ENCODE data around the gene ANTXRL.
"Not testable (repeated sequence)": the region's sequence is repeated elsewhere in the genome, so short reads cannot be mapped to it uniquely, and the experiment has no call there.

Gene ANTXRL

DNA sequence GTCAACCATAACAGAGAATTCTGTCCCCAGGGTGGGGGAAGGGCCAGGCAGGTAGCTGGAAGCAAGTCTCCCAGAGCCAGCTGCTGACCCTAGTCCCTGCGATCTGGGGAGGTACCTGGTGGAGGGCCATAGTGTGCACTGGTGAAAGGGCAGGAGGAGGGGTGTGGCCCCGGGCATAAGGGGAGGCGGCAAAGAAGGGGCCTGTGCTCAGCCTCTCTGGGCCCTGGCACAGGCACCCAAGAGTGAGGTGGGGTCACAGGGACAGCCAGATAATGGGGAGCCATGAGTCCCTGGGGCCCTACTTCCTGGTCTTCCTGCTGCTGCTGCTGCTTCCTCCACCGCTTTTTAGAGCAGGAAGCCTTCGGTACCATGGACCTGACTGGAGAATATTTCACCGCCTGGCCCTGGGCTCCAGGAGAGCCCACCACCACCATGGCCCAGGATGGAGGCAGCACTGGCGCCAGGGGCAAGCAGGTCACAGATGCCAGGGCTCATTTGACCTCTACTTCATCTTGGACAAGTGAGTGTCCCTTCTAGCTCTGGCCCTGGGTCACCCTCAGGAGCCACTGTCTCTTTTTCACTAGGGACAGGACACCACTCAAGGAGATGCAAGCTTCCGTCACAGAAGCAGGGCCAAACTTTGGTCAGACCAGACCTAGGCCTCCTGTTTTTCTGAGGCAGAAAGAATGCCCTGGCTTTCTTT is at the start of gene ANTXRL:
ANTXRL (plus strand) TSS at position 7 of the 703 bp plus-strand sequence; CDS start at position 273, 266 bp downstream.
- no peak for FAIRE-seq

DNA sequence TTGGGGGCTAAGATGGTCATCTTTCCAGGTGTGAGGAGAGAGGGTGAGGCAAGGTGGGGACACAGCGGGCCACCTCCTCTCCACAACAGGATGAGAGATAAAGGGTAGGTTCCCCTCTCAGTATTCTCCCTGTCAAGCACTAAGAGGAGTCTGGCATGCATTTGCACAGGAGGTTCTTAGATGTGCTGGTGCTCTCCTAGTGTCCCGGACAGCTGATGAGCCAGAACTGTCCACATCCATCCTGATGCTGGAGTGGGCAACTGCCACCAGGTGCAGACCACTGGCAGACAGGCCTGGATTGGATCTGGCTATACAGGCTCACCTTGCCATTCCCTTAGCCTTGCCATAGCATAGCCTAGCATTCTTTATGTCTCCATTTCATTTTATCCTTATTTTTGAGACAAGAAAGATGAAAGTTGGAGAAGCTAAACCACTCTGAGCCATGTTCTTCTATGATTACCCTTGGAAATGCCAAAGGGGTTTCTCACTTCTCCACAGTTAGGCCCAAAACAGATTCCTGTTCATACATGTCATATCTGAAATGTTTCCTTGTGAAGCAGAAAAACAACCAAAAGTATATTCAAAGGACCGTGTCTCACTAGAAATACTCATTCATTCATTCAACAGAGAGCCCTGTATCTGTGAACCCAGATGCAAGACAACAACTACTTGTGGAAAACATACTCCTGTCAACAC is 48.8 kb upstream of the ANTXRL start:
- FAIRE-seq = no peak

DNA sequence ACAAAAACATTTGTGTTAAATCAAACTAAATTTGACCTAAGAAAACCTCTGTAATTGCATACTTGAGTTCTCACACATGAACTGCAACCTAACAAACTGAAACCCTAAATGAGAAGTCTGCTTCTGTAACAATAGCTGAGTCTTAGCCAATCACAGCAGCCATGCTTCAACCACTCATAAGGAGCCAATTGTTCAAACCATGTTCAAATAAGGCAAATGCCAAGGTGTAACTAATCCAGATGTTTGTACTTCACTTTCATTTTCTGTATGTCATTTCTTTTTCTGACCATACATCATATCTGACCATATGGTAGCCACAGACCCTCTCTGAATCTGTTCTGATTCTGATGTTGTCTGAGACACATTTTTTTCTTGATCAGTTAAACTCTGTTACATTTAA is 47.5 kb upstream of the ANTXRL start:
- FAIRE-seq = no peak

DNA sequence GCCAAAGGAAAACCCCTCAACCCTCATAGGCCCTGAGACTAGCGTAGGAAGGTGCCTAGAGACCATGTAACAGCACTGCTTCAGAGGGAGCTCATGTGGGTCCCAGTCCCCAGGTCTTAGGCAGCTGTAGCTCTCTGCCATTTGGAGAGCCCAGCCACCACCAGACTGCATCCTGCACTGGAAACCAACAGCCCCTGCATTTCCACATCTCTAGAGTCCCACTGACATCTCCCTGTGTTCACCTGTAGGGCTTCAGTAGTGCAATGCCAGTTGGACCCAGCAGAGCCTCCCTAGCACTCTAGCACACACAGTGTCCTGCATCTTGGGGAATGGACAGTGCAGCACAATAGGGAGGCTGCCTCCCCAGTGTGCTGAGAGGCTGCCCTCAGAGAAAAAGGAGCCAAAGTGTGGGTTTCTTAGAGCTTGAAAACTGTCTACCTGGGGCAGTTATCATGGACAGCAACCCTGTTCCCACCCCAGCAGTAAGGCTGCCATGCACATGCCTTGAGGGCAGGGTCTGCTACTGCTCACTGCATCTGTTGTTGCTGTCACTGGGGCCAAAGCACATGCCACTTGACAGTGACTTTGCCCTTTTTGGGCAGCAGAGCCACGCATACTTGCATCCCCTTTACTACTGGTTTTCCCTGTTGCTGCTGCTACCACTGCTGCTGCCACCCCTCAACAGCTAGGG is 46.7 kb upstream of the ANTXRL start:
- FAIRE-seq = no peak

DNA sequence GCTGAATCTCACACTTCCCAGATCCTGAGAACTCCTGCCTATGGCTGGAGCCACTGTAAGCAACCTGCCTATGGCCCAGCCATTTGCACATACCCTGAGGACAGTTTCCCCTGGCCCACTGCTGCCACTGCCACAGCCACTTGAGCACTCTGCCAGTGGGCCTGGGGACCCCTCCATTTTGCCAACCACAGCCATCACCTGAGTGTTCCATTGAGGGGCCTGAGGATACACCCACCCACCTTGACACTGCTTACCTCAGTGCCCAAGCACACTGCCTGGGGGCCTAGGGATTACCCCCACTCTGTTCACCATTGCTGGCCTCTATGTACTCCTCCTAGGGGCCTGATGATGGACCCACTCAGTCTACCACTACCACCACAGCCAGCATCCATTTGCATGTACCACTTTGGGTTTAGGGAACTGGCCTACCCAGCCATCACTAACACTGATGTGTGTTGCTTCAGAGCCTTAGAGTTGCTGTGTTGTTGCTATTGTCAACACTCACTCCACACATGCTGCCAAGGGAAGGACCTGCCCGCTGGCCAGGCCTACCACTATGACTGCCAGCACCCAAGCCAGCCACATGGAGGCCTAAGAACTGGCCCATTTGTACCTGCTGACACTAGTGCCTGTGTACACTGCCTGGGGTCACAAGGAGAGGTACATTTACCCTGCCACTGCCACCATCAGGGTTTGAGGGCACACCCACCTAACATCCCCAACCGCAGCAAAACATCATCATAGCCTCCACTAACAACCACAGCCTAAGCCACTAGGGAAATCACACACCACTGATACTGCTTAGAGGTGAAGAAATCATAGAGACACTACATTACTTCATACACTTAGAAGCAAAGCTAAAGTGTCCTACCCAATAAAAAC is 45.9 kb upstream of the ANTXRL start:
- no peak for FAIRE-seq

DNA sequence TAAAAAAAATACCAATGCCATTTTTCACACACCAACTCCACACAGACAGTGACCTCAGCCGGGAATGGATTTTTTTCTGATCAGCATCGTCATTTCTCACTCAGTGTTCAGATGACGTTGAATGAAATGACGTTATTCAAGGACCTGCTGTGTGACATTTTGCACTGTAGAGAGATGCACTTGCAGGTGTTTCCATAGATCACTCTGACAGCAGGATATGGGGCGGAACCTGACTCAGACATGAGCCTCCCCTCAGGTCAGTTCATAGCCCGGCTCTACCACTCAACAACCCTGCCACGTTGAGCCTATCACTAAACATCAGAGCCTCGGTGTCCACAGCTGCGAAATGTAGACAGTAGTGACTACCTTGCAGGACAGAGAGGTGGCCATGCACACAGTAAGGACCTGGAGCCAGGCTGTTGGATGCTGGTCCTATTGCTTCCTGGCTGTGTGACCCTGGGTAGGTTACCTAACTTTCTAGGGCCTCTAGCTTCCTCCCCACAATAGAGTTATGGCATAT is 41.4 kb upstream of the ANTXRL start:
- FAIRE-seq = no peak

DNA sequence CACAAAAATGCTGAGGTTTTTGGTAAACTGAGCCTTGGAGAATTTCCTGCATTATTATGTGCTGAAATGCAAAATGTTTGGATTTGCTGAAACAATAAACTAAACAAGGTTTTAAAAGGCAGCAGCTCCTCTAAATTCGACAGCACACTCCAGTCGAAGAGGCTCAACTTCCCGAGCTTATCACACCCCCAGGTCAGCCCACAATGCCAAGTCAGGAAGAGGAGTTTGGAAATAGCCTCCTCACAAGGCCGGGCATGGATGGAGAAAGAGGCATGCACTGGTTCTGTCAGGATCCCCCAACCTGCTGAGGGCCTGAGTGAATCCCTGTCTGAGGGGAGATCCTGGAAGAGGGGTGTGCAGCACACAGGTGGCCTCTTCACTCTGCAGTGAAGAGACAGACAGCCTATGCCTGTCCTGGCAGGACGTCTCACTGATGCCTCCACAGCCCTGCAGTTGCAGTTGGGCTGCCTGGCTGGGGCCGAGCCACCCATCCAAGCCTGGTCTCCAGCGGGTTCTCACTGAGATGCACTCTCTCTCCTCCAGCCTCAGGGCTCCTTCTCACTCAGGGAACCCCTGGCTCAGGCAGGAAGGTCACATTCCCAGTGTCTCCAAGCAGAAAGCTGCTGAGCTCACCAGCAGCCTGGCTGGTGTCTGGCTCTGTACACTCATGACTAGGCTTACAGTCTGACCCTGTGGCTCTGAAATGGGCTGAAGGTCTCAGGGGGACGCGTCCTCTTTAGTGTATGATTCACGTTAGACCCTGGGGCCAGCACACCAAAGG is 40.2 kb upstream of the ANTXRL start:
- FAIRE-seq = not testable (repeated sequence)

DNA sequence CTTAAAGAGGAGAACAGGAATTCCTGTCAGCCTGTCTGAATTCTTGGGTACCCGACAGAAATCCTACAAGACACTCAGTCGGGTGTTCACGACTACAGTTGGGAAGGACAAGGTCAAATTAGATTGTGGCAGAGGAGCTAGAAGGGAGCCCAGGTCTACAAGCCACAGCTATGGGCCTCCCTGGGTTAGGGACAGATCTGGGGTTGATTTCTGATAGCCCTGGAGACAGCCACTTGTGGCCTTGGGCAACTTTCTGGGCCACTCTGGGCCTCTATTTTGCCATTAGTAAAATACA is 39.7 kb upstream of the ANTXRL start:
- FAIRE-seq = no peak

DNA sequence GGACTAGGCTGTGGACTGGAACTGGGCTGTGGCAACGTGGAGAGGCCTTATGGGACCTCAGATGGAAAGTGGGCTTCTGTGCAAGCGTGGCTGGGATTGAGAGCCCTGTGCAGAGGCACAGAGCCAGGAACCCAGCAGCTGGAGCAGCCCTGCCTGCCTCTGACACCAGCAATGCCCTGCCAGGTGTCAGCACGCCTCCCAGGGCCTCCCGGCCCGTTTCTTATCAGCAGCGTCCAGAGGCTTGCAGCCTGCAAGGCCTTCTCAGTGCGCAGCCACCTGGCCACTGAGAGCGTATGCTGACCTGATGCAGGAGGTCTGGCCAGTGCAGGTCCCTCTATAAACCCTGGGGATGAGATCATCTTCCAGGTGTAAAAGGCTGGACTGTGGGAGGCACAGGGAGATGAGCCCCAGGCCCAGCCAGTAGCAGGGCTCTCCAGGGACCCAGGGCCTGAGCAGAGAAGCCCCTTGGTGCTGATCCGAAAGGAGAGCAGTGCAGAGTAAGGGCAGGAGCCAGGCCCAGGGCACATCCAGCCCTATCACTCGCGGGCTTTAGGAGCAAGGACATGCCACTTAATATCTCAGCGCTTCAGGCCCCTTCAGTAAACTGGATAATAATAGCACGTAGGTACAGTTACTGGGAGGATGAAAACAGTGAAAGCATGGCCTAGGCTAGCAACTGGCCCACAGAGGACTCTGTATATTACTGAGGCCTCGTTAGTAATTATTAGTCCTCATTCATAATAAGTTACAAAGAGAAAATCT is 38.8 kb upstream of the ANTXRL start:
- FAIRE-seq = no peak

DNA sequence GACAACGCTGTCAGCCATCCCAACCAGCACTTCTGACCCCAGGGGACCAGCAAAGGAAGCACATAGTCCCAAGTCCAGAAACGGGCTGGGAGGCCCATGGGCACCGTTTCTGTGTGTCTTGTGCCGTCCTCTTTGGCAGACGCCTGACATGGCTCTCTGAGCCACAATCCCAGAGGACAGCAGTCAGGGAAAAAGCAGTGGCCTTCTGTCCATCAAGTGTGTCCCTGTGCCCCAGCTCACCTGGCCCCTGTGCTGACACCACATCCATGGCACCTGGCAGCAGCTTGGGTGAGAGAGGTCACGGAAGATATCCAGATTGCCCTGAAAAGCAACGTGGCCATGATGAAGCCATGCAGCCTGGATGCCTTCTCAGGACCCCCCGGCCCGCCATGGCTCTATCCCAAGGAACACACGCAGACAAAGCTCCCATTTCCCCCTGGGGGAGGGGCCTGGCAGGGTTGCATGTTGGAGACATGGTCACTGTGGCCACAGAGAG is 38.1 kb upstream of the ANTXRL start:
- no peak for FAIRE-seq

DNA sequence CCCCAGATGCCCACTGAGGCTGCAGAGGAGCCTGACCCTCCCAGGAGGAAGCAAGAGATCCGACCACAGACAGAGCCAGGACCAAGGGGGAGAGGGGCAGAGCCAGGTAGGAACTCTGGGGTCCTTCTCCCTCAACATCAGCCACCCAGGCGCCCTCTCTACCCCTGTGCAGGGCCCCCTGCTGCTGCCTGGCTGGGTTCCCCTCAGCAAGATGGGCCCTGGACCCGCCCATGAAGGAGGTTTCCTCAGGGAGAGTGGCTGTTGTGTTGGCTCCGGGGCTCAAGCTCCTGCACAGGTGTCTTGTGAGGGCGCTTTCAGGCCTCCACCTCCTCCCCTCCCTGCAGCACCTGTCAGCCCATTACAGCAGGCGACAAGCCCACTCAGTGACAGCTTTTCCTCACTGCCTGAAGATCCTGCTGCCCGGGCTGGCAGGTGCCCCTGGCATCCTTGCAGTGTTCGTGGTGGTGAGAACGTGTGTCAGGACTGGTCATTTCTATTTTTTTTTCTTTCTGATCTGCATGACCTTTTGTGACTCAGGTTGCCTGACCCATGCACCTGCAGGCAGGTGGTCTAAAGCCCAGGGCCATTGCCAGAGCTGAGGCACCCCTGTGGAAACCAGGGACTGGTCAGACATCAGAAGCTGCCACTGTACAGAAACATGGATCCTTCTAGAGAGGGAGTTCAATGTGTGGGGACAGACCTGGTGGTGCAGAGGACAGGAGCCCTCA is 37.0 kb upstream of the ANTXRL start:
- not testable (repeated sequence) for FAIRE-seq

DNA sequence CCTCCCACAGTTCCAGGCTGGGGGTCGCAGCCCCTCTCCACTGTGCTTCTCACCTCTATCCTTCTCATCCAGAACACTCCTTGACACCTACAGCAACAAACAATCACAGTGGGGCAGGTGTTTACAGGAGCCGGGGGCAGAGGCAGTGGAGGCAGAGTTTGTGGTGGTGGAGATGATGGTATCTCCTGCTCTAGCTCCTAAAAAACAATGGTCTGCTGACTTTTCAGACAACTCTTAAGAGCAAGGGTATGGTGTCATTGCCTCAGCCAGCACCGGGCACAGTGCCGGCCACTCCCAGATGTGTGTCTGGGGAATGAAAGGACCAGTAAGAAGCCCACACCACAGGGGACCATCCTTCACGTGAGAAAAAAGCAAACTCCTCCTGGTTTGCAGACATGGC is 36.3 kb upstream of the ANTXRL start:
- FAIRE-seq = no peak

DNA sequence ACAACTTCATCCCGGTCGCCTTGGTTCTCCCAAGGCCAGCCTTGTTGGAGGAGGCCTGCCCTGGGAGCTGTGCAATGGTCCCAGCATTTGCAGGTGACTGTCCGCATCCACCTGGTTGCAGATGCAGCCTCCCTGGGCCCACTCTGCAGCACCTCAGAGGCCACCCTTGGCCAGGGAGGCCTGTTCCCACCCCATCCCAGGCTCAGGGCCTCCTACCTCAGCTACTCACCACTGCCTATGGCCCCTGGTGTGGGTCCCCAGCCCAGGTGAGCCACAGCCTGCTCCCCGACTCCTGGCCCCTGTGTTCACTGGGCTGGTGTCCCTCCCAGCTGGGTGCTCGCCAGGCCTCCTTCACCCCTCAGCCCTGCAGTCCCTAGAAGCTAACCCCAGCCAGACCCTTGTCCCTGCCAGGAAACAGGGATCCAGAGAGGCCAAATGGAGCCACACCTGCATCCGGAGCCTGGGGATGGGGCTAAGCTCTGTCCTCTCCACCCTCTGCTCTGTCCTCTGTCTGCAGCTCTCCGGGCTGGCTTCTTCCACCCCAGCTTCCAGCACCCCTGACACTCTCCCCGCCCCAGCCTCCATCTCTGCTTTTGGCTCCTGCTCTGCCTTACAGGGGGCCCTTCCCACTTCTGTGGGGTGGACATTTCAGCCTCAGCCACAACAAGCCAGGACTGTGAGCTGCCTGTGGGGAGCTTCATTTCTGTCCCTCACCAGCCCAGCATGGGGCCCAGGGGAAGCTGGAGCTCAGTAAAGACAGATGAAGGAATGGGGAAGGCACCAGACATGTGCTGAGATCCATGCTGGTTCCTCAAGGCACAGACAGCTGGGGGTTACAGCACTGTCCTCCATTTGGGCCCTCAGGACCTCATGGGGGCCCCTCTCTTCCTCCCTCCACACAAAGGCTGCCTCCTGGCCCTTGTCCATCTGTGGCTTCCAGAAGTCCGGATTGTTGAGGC is 35.6 kb upstream of the ANTXRL start:
- FAIRE-seq = no peak

DNA sequence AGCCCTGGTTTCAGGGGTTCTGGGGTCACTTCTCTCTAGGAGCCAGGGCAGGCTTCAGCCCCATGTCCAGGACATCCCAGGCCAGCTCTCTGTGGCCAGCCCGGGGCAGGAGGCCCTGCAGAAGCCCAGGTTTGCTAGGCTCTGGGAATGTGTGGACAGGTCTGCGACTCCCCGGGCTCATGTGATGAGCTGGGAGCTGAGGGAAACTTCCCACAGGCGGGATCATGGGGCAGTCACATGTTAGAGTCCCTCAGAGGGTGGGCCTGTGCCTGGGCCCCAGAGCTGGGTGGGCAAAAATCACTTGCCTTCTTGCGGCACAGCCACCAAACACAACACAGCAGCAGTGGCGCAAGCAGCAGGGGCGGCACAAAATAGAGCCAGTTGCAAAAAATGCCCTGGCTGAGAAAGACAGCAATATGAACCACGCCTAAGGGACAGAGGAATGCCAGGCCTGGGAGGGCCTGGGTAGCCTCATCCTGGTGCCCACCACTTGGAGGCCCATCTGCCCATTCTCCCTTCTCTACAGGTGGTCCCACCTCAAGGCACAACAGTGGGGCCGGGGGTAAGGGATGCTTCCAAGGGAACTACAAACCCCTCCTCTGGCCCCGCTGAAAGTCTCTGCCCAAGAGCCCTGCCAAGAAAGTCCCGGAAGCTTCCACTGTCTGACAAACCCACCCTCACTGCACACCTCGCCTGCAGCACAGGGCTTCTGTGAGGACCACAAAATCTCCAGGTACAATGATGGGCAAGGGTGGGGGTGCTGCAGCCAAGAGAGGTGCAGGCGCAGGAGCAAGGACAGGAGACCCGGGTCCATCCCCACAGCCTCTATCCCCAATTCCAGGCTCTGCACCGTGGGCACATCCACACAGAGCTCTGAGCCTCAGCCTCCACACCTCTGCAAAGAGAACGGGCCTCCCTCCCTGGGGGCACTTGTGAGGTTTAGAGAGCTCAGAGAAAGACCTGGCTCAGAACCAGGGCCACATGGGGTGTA is 34.6 kb upstream of the ANTXRL start:
- no peak for FAIRE-seq

DNA sequence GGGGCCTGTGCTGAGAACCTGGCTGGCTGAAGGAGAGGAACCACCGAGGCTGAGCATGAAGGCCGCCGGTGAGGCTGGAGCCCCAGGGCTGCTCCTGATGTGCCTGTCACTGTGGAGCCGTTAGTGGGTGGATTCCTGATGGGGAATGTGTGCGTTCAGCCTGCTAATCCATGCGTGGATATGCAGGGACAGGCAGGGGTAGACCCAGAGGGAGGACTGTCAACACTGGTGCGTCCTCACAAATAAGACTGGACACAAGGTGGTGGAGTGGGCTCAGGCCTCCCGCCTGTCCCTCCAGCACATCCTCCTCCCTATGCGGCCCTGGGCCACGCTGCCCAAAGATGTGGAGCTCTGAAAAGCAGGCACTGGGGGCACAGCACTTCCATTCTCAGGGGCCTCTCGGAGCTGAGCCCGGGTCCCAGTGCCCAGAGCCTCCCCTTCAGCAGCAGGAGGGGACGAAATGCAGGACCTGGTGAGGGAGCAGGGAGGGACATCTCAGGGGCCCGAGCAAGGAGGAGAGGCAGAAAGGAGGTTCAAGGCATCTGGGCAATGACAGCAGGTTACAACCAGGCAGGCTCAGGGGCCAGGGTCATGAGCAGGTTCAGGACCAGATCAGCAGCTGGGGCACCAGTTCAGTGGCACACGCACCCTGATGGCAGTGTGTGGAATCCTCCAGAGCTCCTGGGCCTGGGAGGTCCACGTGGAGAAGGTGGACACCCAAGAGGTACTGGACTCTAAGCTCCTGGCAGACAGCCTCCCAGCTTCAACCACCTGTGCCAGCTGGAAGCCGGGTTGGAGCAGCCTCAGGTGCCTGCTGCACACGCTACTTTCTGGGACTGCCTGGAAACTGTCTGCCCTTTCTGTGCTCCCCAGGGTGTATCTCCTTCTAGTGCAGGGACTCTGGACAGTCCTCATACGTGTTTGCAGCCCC is 33.5 kb upstream of the ANTXRL start:
- no peak for FAIRE-seq

DNA sequence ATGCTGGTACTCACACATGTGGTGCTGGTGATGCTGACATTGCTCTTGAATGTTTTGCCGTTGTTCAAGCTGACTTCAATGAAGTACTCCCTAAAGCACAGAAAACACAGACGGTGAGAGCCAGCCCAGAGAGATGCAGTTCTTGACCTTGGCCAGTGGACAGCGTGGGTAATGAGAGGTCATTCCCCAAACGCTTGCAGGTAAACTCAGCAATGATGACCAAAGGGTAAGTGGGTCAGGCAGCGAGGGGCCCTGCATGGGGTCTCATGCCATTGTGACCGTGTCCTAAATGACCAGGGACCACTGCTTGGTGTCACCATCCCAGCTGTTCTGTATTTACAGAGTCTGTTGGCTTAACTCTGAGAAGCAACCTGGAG is 32.8 kb upstream of the ANTXRL start:
- no peak for FAIRE-seq

DNA sequence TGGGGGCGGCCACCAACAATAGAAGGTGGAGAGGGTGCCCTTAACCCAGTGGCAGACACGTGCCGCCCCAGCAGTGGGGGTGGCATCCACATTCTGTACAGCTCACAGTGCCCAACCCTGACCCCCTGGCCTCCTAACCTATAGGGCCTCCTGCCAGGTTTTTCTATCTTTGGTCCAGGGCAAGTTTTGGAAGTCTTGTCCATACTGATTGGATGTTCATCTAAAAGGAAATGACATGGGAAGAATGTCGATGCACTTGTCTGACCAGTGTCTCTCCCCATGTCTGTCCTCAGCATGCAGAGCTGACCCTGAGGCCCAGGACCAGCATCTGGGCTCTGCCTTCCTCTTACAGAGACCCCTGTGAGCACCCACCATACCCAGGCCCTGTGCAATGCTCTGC is 32.3 kb upstream of the ANTXRL start:
- FAIRE-seq = no peak
